HL-60 (cell line): ENCODE data around the gene RGMA.
A peak's percentile ranks its signal among the peaks of the same experiment; 100 is the strongest.

ENCODE experiments used
- DNase-seq, 2 experiments: peaks; one replicate each; pipeline ENCODE4 v3.0.0-alpha.2; 2010 to 2020; ENCODE audit warnings: low read depth in 1 of 2, low spot score in 1 of 2
- H3K27ac ChIP-seq: fragments of 250-450 bp; sonication (Bioruptor Pico); replicated peaks from 2 replicates; pipeline ENCODE4 v1.5.1; 2020; ENCODE audit warnings: mild to moderate bottlenecking, moderate library complexity
- H3K27me3 ChIP-seq: fragments of 250-450 bp; sonication (Bioruptor Pico); 2 replicates; pipeline ENCODE4 v1.5.1; 2021; ENCODE audit warnings: mild to moderate bottlenecking, moderate library complexity; ENCODE audit not compliant: insufficient read depth, poor library complexity, severe bottlenecking
- H3K4me3 ChIP-seq: replicated peaks from 2 replicates; pipeline ENCODE4 v1.5.1; 2011; ENCODE audit warnings: mild to moderate bottlenecking, control low read depth, low read length; ENCODE audit not compliant: insufficient read depth
- CTCF ChIP-seq: IDR thresholded peaks from one replicate; pipeline ENCODE4 v1.5.1; 2011; ENCODE audit warnings: low read length, control low read depth, inconsistent platforms; ENCODE audit not compliant: insufficient read depth
- GABPA ChIP-seq: IDR thresholded peaks from 2 replicates; pipeline ENCODE4 v1.6.1; 2012; ENCODE audit warnings: low read depth
- POLR2AphosphoS5 ChIP-seq: IDR thresholded peaks from 2 replicates; pipeline ENCODE4 v1.6.1; 2012; ENCODE audit warnings: low read depth
- REST ChIP-seq: IDR thresholded peaks from 2 replicates; pipeline ENCODE4 v1.6.1; 2012; ENCODE audit warnings: low read depth; ENCODE audit not compliant: insufficient replicate concordance
- SPI1 ChIP-seq: IDR thresholded peaks from 2 replicates; pipeline ENCODE4 v1.6.1; 2012; ENCODE audit warnings: low read depth, mild to moderate bottlenecking, borderline replicate concordance

The RGMA gene

GRCh38 chr15:93055211-93055610 lies 33.8 kb downstream of the RGMA start:
- DNase-seq, result no peak
- TF ChIP-seq GABPA (no peak), POLR2AphosphoS5 (no peak)
- no peak overlapping the region for H3K4me3 ChIP-seq
- no peaks in the 10 kb centered on the region for H3K27me3 ChIP-seq
- no peak overlapping the region for H3K27ac ChIP-seq

GRCh38 chr15:93052090-93052879 lies 36.7 kb downstream of the RGMA start:
- DNase-seq, result peak in 1 of 2 experiments; percentile 34
- no peaks in the 10 kb centered on the region for H3K27me3 ChIP-seq
- H3K27ac ChIP-seq, result no peak overlapping the region
- H3K4me3 ChIP-seq, result no peak overlapping the region
- TF ChIP-seq SPI1 (no peak), CTCF (peak; percentile 31), POLR2AphosphoS5 (no peak), REST (no peak), GABPA (no peak)

- DNase-seq, result no peak
- Histone ChIP-seq H3K27me3 (no peaks in the 10 kb centered on the region), H3K27ac (no peak overlapping the region), H3K4me3 (no peak overlapping the region)
- TF ChIP-seq GABPA (no peak), POLR2AphosphoS5 (no peak), REST (no peak), SPI1 (no peak), CTCF (no peak)
These were observed 37.5 kb downstream of the RGMA start for GRCh38 chr15:93051236-93052089.

GRCh38 chr15:93050648-93051047 lies 38.4 kb downstream of the RGMA start:
- Histone ChIP-seq H3K27me3 (no peaks in the 10 kb centered on the region), H3K27ac (no peak overlapping the region), H3K4me3 (no peak overlapping the region)
- DNase-seq, result no peak
- TF ChIP-seq CTCF, result no peak
- no peak for TF ChIP-seq GABPA
- TF ChIP-seq REST, result no peak
- TF ChIP-seq SPI1, result no peak
- TF ChIP-seq POLR2AphosphoS5, result no peak
